Measurements from ENCODE around the gene PHF21A.

DNA sequence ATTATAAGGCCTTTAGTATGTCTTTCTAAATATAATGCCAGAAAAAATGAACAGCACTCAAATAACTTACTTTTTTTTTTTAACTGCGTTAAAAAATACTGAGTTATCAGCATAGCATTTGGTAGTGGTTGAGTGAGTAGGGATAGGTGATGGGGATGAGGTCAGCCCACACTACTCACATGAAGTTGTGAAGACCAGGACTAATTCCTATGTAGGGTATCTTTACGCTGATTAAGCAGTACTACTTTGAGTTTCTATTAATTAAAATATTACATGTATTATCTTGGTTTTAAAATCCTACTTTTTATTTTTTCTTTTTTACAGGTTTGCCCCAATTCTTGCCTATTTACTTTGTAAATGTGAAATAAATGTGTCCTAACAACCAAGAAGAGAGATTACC lies 13.5 kb downstream of the PHF21A start:
- TF ChIP-seq MYC (IDR thresholded peaks at IDR 0.05; ENCODE audit: low read depth, low read length) (no peak), POLR2A (IDR thresholded peaks at IDR 0.05; ENCODE audit: extremely low read depth, insufficient read length) (no peak)
- TF ChIP-seq, protein P1, sequence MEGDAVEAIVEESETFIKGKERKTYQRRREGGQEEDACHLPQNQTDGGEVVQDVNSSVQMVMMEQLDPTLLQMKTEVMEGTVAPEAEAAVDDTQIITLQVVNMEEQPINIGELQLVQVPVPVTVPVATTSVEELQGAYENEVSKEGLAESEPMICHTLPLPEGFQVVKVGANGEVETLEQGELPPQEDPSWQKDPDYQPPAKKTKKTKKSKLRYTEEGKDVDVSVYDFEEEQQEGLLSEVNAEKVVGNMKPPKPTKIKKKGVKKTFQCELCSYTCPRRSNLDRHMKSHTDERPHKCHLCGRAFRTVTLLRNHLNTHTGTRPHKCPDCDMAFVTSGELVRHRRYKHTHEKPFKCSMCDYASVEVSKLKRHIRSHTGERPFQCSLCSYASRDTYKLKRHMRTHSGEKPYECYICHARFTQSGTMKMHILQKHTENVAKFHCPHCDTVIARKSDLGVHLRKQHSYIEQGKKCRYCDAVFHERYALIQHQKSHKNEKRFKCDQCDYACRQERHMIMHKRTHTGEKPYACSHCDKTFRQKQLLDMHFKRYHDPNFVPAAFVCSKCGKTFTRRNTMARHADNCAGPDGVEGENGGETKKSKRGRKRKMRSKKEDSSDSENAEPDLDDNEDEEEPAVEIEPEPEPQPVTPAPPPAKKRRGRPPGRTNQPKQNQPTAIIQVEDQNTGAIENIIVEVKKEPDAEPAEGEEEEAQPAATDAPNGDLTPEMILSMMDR (IDR thresholded peaks at IDR 0.05; ENCODE audit: low read depth, low read length) = no peak

Measured in NB4 (cell line).